ENCODE results near the gene GPR42.

GRCh38 chr19:35341006-35341405, 29.9 kb upstream of the GPR42 start:
- TF ChIP-seq CTCF (conservative IDR thresholded peaks at IDR 0.05; ENCODE audit: low read depth, low read length) (no peak), FOS (IDR thresholded peaks at IDR 0.05; ENCODE audit: low read depth, low read length) (no peak), POLR2A (IDR thresholded peaks at IDR 0.05; ENCODE audit: low read depth, low read length) (no peak), MAZ (IDR thresholded peaks at IDR 0.05; ENCODE audit: borderline replicate concordance, low read depth, low read length) (no peak), SMC3 (IDR thresholded peaks at IDR 0.05; ENCODE audit: low read depth, low read length) (no peak), RAD21 (IDR thresholded peaks at IDR 0.05; ENCODE audit: low read length) (no peak), CEBPB (IDR thresholded peaks at IDR 0.05; ENCODE audit: low read depth, low read length) (no peak), RCOR1 (IDR thresholded peaks at IDR 0.05; ENCODE audit: insufficient replicate concordance, low read length) (no peak), MXI1 (IDR thresholded peaks at IDR 0.05; ENCODE audit: borderline replicate concordance, low read depth, low read length) (no peak), MAFK (IDR thresholded peaks at IDR 0.05; ENCODE audit: low read depth, low read length) (no peak), BHLHE40 (IDR thresholded peaks at IDR 0.05; ENCODE audit: low read depth, low read length) (no peak), RFX5 (IDR thresholded peaks at IDR 0.05; ENCODE audit: low read depth, low read length) (no peak), NFE2L2 (IDR thresholded peaks at IDR 0.05; ENCODE audit: low read depth, low read length) (no peak)
- TF ChIP-seq, protein P1, sequence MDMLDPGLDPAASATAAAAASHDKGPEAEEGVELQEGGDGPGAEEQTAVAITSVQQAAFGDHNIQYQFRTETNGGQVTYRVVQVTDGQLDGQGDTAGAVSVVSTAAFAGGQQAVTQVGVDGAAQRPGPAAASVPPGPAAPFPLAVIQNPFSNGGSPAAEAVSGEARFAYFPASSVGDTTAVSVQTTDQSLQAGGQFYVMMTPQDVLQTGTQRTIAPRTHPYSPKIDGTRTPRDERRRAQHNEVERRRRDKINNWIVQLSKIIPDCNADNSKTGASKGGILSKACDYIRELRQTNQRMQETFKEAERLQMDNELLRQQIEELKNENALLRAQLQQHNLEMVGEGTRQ (IDR thresholded peaks at IDR 0.05; ENCODE audit: low read depth, low read length) = no peak
